ENCODE data around the gene UBE2H. TPM values are rescaled to one million over a fixed set of nuclear protein-coding genes. Genes with fewer than 3 reads are reported as not detected.

UBE2H gene
- total RNA-seq, 1 donor from 2014 or later, result 104 TPM

GRCh38 chr7:129913428-129913827 lies 39.3 kb downstream of the UBE2H start:
- H3K4me1 Mint-ChIP-seq, result peaks cover 44% of the 10 kb centered on the region
- TF ChIP-seq CTCF (IDR thresholded peaks at IDR 0.05; ENCODE audit: unreplicated experiment), result no peak
- no peaks in the 10 kb centered on the region for H3K9me3 Mint-ChIP-seq
- H3K4me3 Mint-ChIP-seq, result no peak overlapping the region
- H3K27me3 Mint-ChIP-seq (ENCODE audit: low read depth), result no peaks in the 10 kb centered on the region
- H3K36me3 Mint-ChIP-seq, result peaks cover 18% of the 10 kb centered on the region
- peak overlapping the region; percentile 16 for H3K27ac Mint-ChIP-seq
- no peak for DNase-seq (ENCODE audit: low spot score in 2 of 2, unreplicated experiment in 2 of 2)

GRCh38 chr7:129911790-129912189 lies 41.0 kb downstream of the UBE2H start:
- H3K9me3 Mint-ChIP-seq, result no peaks in the 10 kb centered on the region
- H3K27me3 Mint-ChIP-seq (ENCODE audit: low read depth), result no peaks in the 10 kb centered on the region
- DNase-seq (ENCODE audit: low spot score in 2 of 2, unreplicated experiment in 2 of 2), result no peak
- no peak for TF ChIP-seq CTCF (IDR thresholded peaks at IDR 0.05; ENCODE audit: unreplicated experiment)
- H3K4me3 Mint-ChIP-seq, result no peak overlapping the region
- peaks cover 42% of the 10 kb centered on the region for H3K4me1 Mint-ChIP-seq
- H3K27ac Mint-ChIP-seq, result no peak overlapping the region
- H3K36me3 Mint-ChIP-seq, result peaks cover 24% of the 10 kb centered on the region

GRCh38 chr7:129909669-129910068 lies 43.1 kb downstream of the UBE2H start:
- peaks cover 33% of the 10 kb centered on the region for H3K36me3 Mint-ChIP-seq
- peaks cover 26% of the 10 kb centered on the region for H3K4me1 Mint-ChIP-seq
- no peak for TF ChIP-seq CTCF (IDR thresholded peaks at IDR 0.05; ENCODE audit: unreplicated experiment)
- peaks cover 3% of the 10 kb centered on the region for H3K9me3 Mint-ChIP-seq
- DNase-seq (ENCODE audit: low spot score in 2 of 2, unreplicated experiment in 2 of 2), result no peak
- H3K4me3 Mint-ChIP-seq, result no peak overlapping the region
- peak overlapping the region; percentile 41 for H3K27ac Mint-ChIP-seq
- H3K27me3 Mint-ChIP-seq (ENCODE audit: low read depth), result no peaks in the 10 kb centered on the region

- no peak overlapping the region for H3K4me3 Mint-ChIP-seq
- no peak for DNase-seq (ENCODE audit: low spot score in 2 of 2, unreplicated experiment in 2 of 2)
- TF ChIP-seq CTCF (IDR thresholded peaks at IDR 0.05; ENCODE audit: unreplicated experiment), result no peak
- H3K36me3 Mint-ChIP-seq, result peaks cover 33% of the 10 kb centered on the region
- H3K27ac Mint-ChIP-seq, result no peak overlapping the region
- peaks cover 3% of the 10 kb centered on the region for H3K9me3 Mint-ChIP-seq
- peaks cover 18% of the 10 kb centered on the region for H3K4me1 Mint-ChIP-seq
- no peaks in the 10 kb centered on the region for H3K27me3 Mint-ChIP-seq (ENCODE audit: low read depth)
These were observed 44.6 kb downstream of the UBE2H start for GRCh38 chr7:129908181-129908580.

- Mint-ChIP-seq H3K36me3 (peaks cover 33% of the 10 kb centered on the region), H3K4me3 (no peak overlapping the region), H3K9me3 (peaks cover 3% of the 10 kb centered on the region), H3K27ac (peak overlapping the region; percentile 4), H3K27me3 (ENCODE audit: low read depth) (no peaks in the 10 kb centered on the region), H3K4me1 (peaks cover 18% of the 10 kb centered on the region)
- no peak for DNase-seq (ENCODE audit: low spot score in 2 of 2, unreplicated experiment in 2 of 2)
- TF ChIP-seq CTCF (IDR thresholded peaks at IDR 0.05; ENCODE audit: unreplicated experiment), result no peak
These were observed 45.5 kb downstream of the UBE2H start for GRCh38 chr7:129907122-129907736.

- Mint-ChIP-seq H3K27me3 (ENCODE audit: low read depth) (no peaks in the 10 kb centered on the region), H3K36me3 (peaks cover 31% of the 10 kb centered on the region), H3K27ac (no peak overlapping the region), H3K4me3 (no peak overlapping the region), H3K9me3 (peaks cover 3% of the 10 kb centered on the region), H3K4me1 (peaks cover 18% of the 10 kb centered on the region)
- no peak for TF ChIP-seq CTCF (IDR thresholded peaks at IDR 0.05; ENCODE audit: unreplicated experiment)
- DNase-seq (ENCODE audit: low spot score in 2 of 2, unreplicated experiment in 2 of 2), result no peak
These were observed 46.1 kb downstream of the UBE2H start for GRCh38 chr7:129906700-129907099.
